Activated B cell treated with CpG ODN at 0.5 μM for 24 hours (primary cell): ENCODE results near the gene SLC16A1. TPM values are rescaled to one million over a fixed set of nuclear protein-coding genes. Genes with fewer than 3 reads are reported as not detected.

Experiments
- ATAC-seq: fragments of 200-7000 bp; cut with Tn5 transposase; one replicate; pipeline ENCODE4 v1.10.0; 2021; ENCODE audit warnings: low read depth, mild to moderate bottlenecking, moderate library complexity
- CTCF ChIA-PET: fragments of 350-600 bp; sonication (Branson Sonifier 250); formaldehyde crosslinking; loops from one replicate; lab custom pipeline; 2021; ENCODE audit warnings: antibody characterized with exemption; lab: Charles Lee
- POLR2A ChIA-PET: fragments of 350-600 bp; sonication (Branson Sonifier 250); formaldehyde crosslinking; loops from one replicate; lab custom pipeline; 2021; ENCODE audit warnings: antibody characterized with exemption; lab: Charles Lee
- DNase-seq: peaks from one replicate; pipeline ENCODE4 v3.0.0; 2022
- H3K27ac Mint-ChIP-seq: one replicate; pipeline ENCODE4 v1.8.0; 2020; ENCODE audit warnings: mixed read lengths
- H3K27me3 Mint-ChIP-seq: one replicate; pipeline ENCODE4 v1.8.0; 2021; ENCODE audit warnings: mixed read lengths
- H3K36me3 Mint-ChIP-seq: one replicate; pipeline ENCODE4 v1.8.0; 2021; ENCODE audit warnings: low read depth, mixed read lengths
- H3K4me1 Mint-ChIP-seq: one replicate; pipeline ENCODE4 v1.8.0; 2021; ENCODE audit warnings: mixed read lengths
- H3K4me3 Mint-ChIP-seq: one replicate; pipeline ENCODE4 v1.8.0; 2020; ENCODE audit warnings: mild to moderate bottlenecking, mixed read lengths
- H3K9me3 Mint-ChIP-seq: one replicate; pipeline ENCODE4 v1.8.0; 2020; ENCODE audit warnings: mixed read lengths
- CTCF ChIP-seq: fragments of 200-600 bp; IDR thresholded peaks from one replicate; pipeline ENCODE4 v1.8.0; 2022; ENCODE audit warnings: antibody characterized with exemption, mild to moderate bottlenecking
- intact Hi-C: fragments of 100-400 bp; cut with micrococcal nuclease; formaldehyde crosslinking; loops from one replicate; pipeline ENCODE4 v1.15.1; 2024
- total RNA-seq: library from RNA; stranded (reverse); gene quantifications from 2 replicates; pipeline ENCODE4 v1.2.3, GENCODE V29; 2022

Gene SLC16A1
- total RNA-seq, 1 donor from 2014 or later = 17.9 TPM

- intact Hi-C loops = no loop called here
Measured at GRCh38 chr1:112926858-112927257, 29.1 kb downstream of the SLC16A1 start.

GRCh38 chr1:112925015-112925414 lies 31.0 kb downstream of the SLC16A1 start:
- CTCF ChIA-PET = no interaction called here
- DNase-seq (no peak), ATAC-seq (no peak)
- Mint-ChIP-seq H3K4me3 (no peak overlapping the region), H3K27ac (no peak overlapping the region), H3K27me3 (no peaks in the 10 kb centered on the region), H3K36me3 (peaks cover 26% of the 10 kb centered on the region), H3K4me1 (no peaks in the 10 kb centered on the region), H3K9me3 (no peaks in the 10 kb centered on the region)
- no peak for TF ChIP-seq CTCF
- intact Hi-C loops = no loop called here
- POLR2A ChIA-PET = no interaction called here

More at GRCh38 chr1:112926858-112927257, 29.1 kb downstream of the SLC16A1 start:
- ChIA-PET CTCF (no interaction called here), POLR2A (no interaction called here)
- Mint-ChIP-seq H3K9me3 (no peaks in the 10 kb centered on the region), H3K36me3 (peaks cover 22% of the 10 kb centered on the region), H3K27ac (no peak overlapping the region), H3K4me1 (no peaks in the 10 kb centered on the region), H3K4me3 (no peak overlapping the region), H3K27me3 (no peaks in the 10 kb centered on the region)
- no peak for TF ChIP-seq CTCF
- no peak for ATAC-seq
- DNase-seq = no peak

- Mint-ChIP-seq H3K4me3 (no peak overlapping the region), H3K4me1 (no peaks in the 10 kb centered on the region), H3K36me3 (peaks cover 24% of the 10 kb centered on the region), H3K9me3 (no peaks in the 10 kb centered on the region), H3K27me3 (no peaks in the 10 kb centered on the region), H3K27ac (no peak overlapping the region)
- POLR2A ChIA-PET = no interaction called here
- DNase-seq (no peak), ATAC-seq (no peak)
- intact Hi-C loops = no loop called here
- TF ChIP-seq CTCF = no peak
- CTCF ChIA-PET = no interaction called here
Measured at GRCh38 chr1:112923959-112924349, 32.0 kb downstream of the SLC16A1 start.

- peaks cover 22% of the 10 kb centered on the region for H3K36me3 Mint-ChIP-seq
- H3K27me3 Mint-ChIP-seq = no peaks in the 10 kb centered on the region
- intact Hi-C loops = no loop called here
- no peak overlapping the region for H3K27ac Mint-ChIP-seq
- DNase-seq (no peak), ATAC-seq (no peak)
- TF ChIP-seq CTCF = no peak
- H3K9me3 Mint-ChIP-seq = no peaks in the 10 kb centered on the region
- H3K4me1 Mint-ChIP-seq = no peaks in the 10 kb centered on the region
- CTCF ChIA-PET = no interaction called here
- H3K4me3 Mint-ChIP-seq = no peak overlapping the region
- POLR2A ChIA-PET = no interaction called here
Measured at GRCh38 chr1:112923234-112923958, 32.6 kb downstream of the SLC16A1 start.

- CTCF ChIA-PET = no interaction called here
- no peaks in the 10 kb centered on the region for H3K27me3 Mint-ChIP-seq
- H3K36me3 Mint-ChIP-seq = peaks cover 19% of the 10 kb centered on the region
- intact Hi-C loops = no loop called here
- TF ChIP-seq CTCF = no peak
- H3K4me3 Mint-ChIP-seq = no peak overlapping the region
- no peaks in the 10 kb centered on the region for H3K4me1 Mint-ChIP-seq
- no peaks in the 10 kb centered on the region for H3K9me3 Mint-ChIP-seq
- no peak overlapping the region for H3K27ac Mint-ChIP-seq
- POLR2A ChIA-PET = interaction anchor here (0.6 kb wide), 1 partner anchor 202 kb away, joined by 4 read pairs; no protein-coding TSS in a partner anchor
- no peak for DNase-seq
- no peak for ATAC-seq
Measured at GRCh38 chr1:112911506-112912220, 44.3 kb downstream of the SLC16A1 start.
